GM12878 (cell line): Measurements from ENCODE around the gene GAREM1. TPM values are rescaled to one million over a fixed set of nuclear protein-coding genes. Genes with fewer than 3 reads are reported as not detected.

Source experiments
- ATAC-seq: fragments of 200-7000 bp; cut with Tn5 transposase; 3 replicates; pipeline ENCODE4 v1.9.1; 2020; ENCODE audit warnings: mild to moderate bottlenecking, moderate library complexity
- BruUV-seq: library from RNA; stranded (reverse); fragments of 400-500 nt; replicated peaks from 2 replicates; lab custom pipeline; 2021; lab: Mats Ljungman, UMichigan
- CTCF ChIA-PET: fragments of 300-600 bp; sonication (Branson Sonifier 250); formaldehyde crosslinking; extraction: SDS; loops from one replicate; lab custom pipeline; 2021; ENCODE audit warnings: inconsistent platforms; lab: Yijun Ruan, JAX
- POLR2A ChIA-PET: fragments of 350-600 bp; formaldehyde crosslinking; extraction: SDS; loops from one replicate; lab custom pipeline; 2021; ENCODE audit warnings: inconsistent platforms; lab: Charles Lee
- RAD21 ChIA-PET: fragments of 300-600 bp; sonication (Branson Sonifier 250); formaldehyde crosslinking; loops from one replicate; lab custom pipeline; 2023; ENCODE audit warnings: antibody characterized with exemption; ENCODE audit not compliant: unreplicated experiment; lab: Charles Lee
- SMC1A ChIA-PET: fragments of 300-600 bp; sonication (Branson Sonifier 250); formaldehyde crosslinking; loops from one replicate; lab custom pipeline; 2023; ENCODE audit not compliant: unreplicated experiment, uncharacterized antibody; lab: Charles Lee
- DNase-seq: peaks from one replicate; pipeline ENCODE4 v3.0.0-alpha.2; 2011; ENCODE audit warnings: low read depth, low spot score
- FAIRE-seq: peaks from 3 replicates; lab custom pipeline; 2011; peaks lifted over from hg19 to GRCh38; lab: Jason Lieb, UNC
- H2AFZ ChIP-seq: 2 replicates; pipeline ENCODE4 v1.6.0; 2011; ENCODE audit warnings: low read depth, low read length, control low read depth; ENCODE audit not compliant: control insufficient read depth
- H3K27ac ChIP-seq: 2 replicates; pipeline ENCODE4 v1.5.1; 2011; ENCODE audit warnings: control low read depth; ENCODE audit not compliant: control insufficient read depth, insufficient read depth
- H3K27me3 ChIP-seq, 2 experiments: replicated peaks in 1 of 2; 2 replicates each; pipeline versions ENCODE4 v1.6.0 to v1.6.1; 2011; ENCODE audit warnings: low read length in 1 of 2; ENCODE audit not compliant: control insufficient read depth in 2 of 2, insufficient read depth in 2 of 2
- H3K36me3 ChIP-seq, 2 experiments: 2 replicates each; pipeline ENCODE4 v1.5.1; 2011; ENCODE audit warnings: low read length in 1 of 2; ENCODE audit not compliant: control insufficient read depth in 2 of 2, insufficient read depth in 2 of 2
- H3K4me1 ChIP-seq: 2 replicates; pipeline ENCODE4 v1.6.1; 2011; ENCODE audit warnings: mild to moderate bottlenecking, low read length, moderate library complexity, mixed read lengths; ENCODE audit not compliant: control insufficient read depth, insufficient read depth
- H3K4me2 ChIP-seq: 2 replicates; pipeline ENCODE4 v1.6.0; 2011; ENCODE audit warnings: control low read depth; ENCODE audit not compliant: control insufficient read depth, insufficient read depth
- H3K4me3 ChIP-seq: fragments of 200-600 bp; sonication (generic); 2 replicates; pipeline ENCODE4 v1.5.1; 2016
- H3K79me2 ChIP-seq: 2 replicates; pipeline ENCODE4 v1.6.0; 2011; ENCODE audit warnings: low read length; ENCODE audit not compliant: control insufficient read depth, insufficient read depth
- H3K9ac ChIP-seq: 2 replicates; pipeline ENCODE4 v1.8.0; 2011; ENCODE audit warnings: low read length, control low read depth, mixed read lengths; ENCODE audit not compliant: control insufficient read depth, insufficient read depth
- H3K9me3 ChIP-seq: replicated peaks from 3 replicates; pipeline ENCODE4 v1.5.1; 2011; ENCODE audit warnings: mild to moderate bottlenecking, low read length; ENCODE audit not compliant: control insufficient read depth, insufficient read depth
- H4K20me1 ChIP-seq: 2 replicates; pipeline ENCODE4 v1.6.0; 2011; ENCODE audit not compliant: control insufficient read depth, insufficient read depth
- BACH1 ChIP-seq: fragments of 450-650 bp; IDR thresholded peaks from 2 replicates; pipeline ENCODE4 v1.6.1; 2017; ENCODE audit warnings: mild to moderate bottlenecking, borderline replicate concordance
- BHLHE40 ChIP-seq, 2 experiments: fragments of 450-650 bp in 1 of 2; IDR thresholded peaks; 2 replicates each; pipeline ENCODE4 v1.6.1; 2011 to 2017; ENCODE audit warnings: low read depth in 2 of 2, borderline replicate concordance in 1 of 2, improper control_type of control experiment in 1 of 2, low read length in 1 of 2, mild to moderate bottlenecking in 1 of 2
- BMI1 ChIP-seq: fragments of 450-650 bp; IDR thresholded peaks from 2 replicates; pipeline ENCODE4 v1.6.1; 2016; ENCODE audit warnings: mild to moderate bottlenecking, moderate library complexity, borderline replicate concordance
- ESRRA ChIP-seq: IDR thresholded peaks from 2 replicates; pipeline ENCODE4 v1.6.1; 2012; ENCODE audit warnings: mild to moderate bottlenecking, low read length, improper control_type of control experiment
- HCFC1 ChIP-seq: fragments of 150-350 bp; IDR thresholded peaks from 2 replicates; pipeline ENCODE4 v1.6.1; 2014; ENCODE audit warnings: low read length
- KDM1A ChIP-seq: fragments of 200-600 bp; sonication (generic); IDR thresholded peaks from 2 replicates; pipeline ENCODE4 v1.6.1; 2016; ENCODE audit warnings: borderline replicate concordance
- NR2C1 ChIP-seq: fragments of 450-650 bp; IDR thresholded peaks from 2 replicates; pipeline ENCODE4 v1.6.1; 2017; ENCODE audit warnings: antibody characterized with exemption, mild to moderate bottlenecking, moderate library complexity
- NRF1 ChIP-seq: conservative IDR thresholded peaks from 2 replicates; pipeline ENCODE4 v1.6.1; 2011; ENCODE audit warnings: mild to moderate bottlenecking, low read depth, low read length, improper control_type of control experiment
- SREBF1 ChIP-seq: IDR thresholded peaks from 2 replicates; pipeline ENCODE4 v1.6.1; 2012; ENCODE audit warnings: mild to moderate bottlenecking, low read length
- WGBS: methylation state at CpG from one replicate; pipeline ENCODE4 v1.1.6; 2016; ENCODE audit warnings: low lambda C conversion rate; ENCODE audit not compliant: insufficient replicate concordance, insufficient coverage; ENCODE audit errors: missing lambda C conversion rate; 5-methylcytosine and 5-hydroxymethylcytosine counted together
- in situ Hi-C: fragments of 300-500 bp; cut with MboI; formaldehyde crosslinking; loops from 9 replicates; pipeline ENCODE4 v1.14.3; 2018; ENCODE audit warnings: mixed read lengths
- intact Hi-C: fragments of 100-400 bp; cut with micrococcal nuclease; formaldehyde crosslinking; loops from one replicate; pipeline ENCODE4 v1.14.2; 2022; ENCODE audit not compliant: unreplicated experiment
- polyA plus RNA-seq, 11 experiments: library from polyadenylated mRNA; depleted of rRNA in 4 of 11; unstranded in 6 of 11; stranded (reverse) in 5 of 11; fragments of >200 nt; fragmentation: Nextera tagmentation in 4 of 11; fragmentation: Illumina TruSeq in 1 of 11; extraction: Ambion mirVana in 4 of 11; extraction: Trizol in 1 of 11; gene quantifications; 1 replicate in 1 of 11; 2 replicates in 10 of 11; pipeline versions ENCODE4 v1.2.1 to v1.2.3, GENCODE V29; 2011 to 2016; ENCODE audit warnings: inconsistent platforms in 2 of 11, missing spikeins in 2 of 11, low read depth in 1 of 11
- total RNA-seq, 4 experiments: library from RNA; depleted of rRNA in 3 of 4; stranded (reverse); fragments of >200 nt in 3 of 4; fragmentation: Illumina TruSeq in 1 of 4; extraction: Trizol in 1 of 4; gene quantifications; 2 replicates each; pipeline versions ENCODE4 v1.2.1 to v1.2.3, GENCODE V29; 2013 to 2021
- TF ChIP-seq, protein P1 (sequence below): IDR thresholded peaks from 2 replicates; pipeline ENCODE4 v1.6.1; 2012; ENCODE audit warnings: low read depth, low read length, improper control_type of control experiment
- TF ChIP-seq, protein P2 (sequence below): fragments of 450-650 bp; IDR thresholded peaks from 2 replicates; pipeline ENCODE4 v1.6.1; 2017; ENCODE audit warnings: borderline replicate concordance
- TF ChIP-seq, protein P3 (sequence below): fragments of 450-650 bp; IDR thresholded peaks from 2 replicates; pipeline ENCODE4 v1.6.1; 2017; ENCODE audit warnings: antibody characterized with exemption, mild to moderate bottlenecking, moderate library complexity

Gene GAREM1
- total and polyA plus RNA-seq, 10 of the 15 experiments (the other 5 are each of a cell fraction or from before 2014, with no cell fraction given), result 0.05 to 0.29 (median 0.05) TPM; not detected in 7

DNA sequence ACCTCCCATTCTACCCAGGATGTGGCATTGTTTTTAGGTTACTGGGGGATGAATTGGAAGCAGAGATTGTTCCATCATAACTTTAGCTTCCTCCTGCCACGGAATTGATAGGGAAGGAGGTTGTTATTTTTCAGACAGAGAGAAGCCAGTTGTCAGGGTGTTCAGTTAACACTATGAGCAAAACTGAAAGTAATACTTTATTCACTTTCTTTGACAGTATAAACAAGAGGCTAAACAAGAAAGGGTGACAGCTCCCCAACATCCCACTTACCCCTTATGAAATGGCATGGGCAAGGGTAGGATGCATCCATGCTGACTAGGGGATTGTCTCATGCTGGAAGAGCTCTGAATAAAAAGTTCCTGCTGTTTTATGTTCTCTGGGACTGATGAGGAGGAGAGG lies 36.4 kb upstream of the GAREM1 start:
- H3K27ac ChIP-seq, result no peak overlapping the region
- no peaks in the 10 kb centered on the region for H3K79me2 ChIP-seq
- H3K4me1 ChIP-seq, result no peaks in the 10 kb centered on the region
- no peaks in the 10 kb centered on the region for H3K36me3 ChIP-seq
- H3K9me3 ChIP-seq, result no peaks in the 10 kb centered on the region
- WGBS, result 0% methylated on average over 1 of the region's 1 CpG
- no peak overlapping the region for H3K4me2 ChIP-seq
- RAD21 ChIA-PET, result no interaction called here
- SMC1A ChIA-PET, result no interaction called here
- FAIRE-seq (peak; percentile 77), DNase-seq (no peak), ATAC-seq (no peak)
- POLR2A ChIA-PET, result no interaction called here
- TF ChIP-seq NRF1 (no peak), BHLHE40 (IDR thresholded peaks at IDR 0.05; ENCODE audit: borderline replicate concordance in 1 of 2, low read depth in 2 of 2, low read length in 1 of 2) (no peak), BMI1 (no peak), ESRRA (no peak), NR2C1 (no peak), BACH1 (no peak), KDM1A (no peak), SREBF1 (no peak), HCFC1 (no peak)
- TF ChIP-seq, protein P1, sequence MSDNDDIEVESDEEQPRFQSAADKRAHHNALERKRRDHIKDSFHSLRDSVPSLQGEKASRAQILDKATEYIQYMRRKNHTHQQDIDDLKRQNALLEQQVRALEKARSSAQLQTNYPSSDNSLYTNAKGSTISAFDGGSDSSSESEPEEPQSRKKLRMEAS, result no peak
- TF ChIP-seq, protein P2, sequence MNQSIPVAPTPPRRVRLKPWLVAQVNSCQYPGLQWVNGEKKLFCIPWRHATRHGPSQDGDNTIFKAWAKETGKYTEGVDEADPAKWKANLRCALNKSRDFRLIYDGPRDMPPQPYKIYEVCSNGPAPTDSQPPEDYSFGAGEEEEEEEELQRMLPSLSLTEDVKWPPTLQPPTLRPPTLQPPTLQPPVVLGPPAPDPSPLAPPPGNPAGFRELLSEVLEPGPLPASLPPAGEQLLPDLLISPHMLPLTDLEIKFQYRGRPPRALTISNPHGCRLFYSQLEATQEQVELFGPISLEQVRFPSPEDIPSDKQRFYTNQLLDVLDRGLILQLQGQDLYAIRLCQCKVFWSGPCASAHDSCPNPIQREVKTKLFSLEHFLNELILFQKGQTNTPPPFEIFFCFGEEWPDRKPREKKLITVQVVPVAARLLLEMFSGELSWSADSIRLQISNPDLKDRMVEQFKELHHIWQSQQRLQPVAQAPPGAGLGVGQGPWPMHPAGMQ, result no peak
- TF ChIP-seq, protein P3, sequence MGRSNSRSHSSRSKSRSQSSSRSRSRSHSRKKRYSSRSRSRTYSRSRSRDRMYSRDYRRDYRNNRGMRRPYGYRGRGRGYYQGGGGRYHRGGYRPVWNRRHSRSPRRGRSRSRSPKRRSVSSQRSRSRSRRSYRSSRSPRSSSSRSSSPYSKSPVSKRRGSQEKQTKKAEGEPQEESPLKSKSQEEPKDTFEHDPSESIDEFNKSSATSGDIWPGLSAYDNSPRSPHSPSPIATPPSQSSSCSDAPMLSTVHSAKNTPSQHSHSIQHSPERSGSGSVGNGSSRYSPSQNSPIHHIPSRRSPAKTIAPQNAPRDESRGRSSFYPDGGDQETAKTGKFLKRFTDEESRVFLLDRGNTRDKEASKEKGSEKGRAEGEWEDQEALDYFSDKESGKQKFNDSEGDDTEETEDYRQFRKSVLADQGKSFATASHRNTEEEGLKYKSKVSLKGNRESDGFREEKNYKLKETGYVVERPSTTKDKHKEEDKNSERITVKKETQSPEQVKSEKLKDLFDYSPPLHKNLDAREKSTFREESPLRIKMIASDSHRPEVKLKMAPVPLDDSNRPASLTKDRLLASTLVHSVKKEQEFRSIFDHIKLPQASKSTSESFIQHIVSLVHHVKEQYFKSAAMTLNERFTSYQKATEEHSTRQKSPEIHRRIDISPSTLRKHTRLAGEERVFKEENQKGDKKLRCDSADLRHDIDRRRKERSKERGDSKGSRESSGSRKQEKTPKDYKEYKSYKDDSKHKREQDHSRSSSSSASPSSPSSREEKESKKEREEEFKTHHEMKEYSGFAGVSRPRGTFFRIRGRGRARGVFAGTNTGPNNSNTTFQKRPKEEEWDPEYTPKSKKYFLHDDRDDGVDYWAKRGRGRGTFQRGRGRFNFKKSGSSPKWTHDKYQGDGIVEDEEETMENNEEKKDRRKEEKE, result no peak
- in situ Hi-C loops, result no loop called here
- BruUV-seq, result no TSS peak
- H2AFZ ChIP-seq, result no peak overlapping the region
- no peaks in the 10 kb centered on the region for H3K27me3 ChIP-seq
- intact Hi-C loops, result no loop called here
- CTCF ChIA-PET, result no interaction called here
- H3K4me3 ChIP-seq, result no peak overlapping the region
- H4K20me1 ChIP-seq, result no peaks in the 10 kb centered on the region
- no peak overlapping the region for H3K9ac ChIP-seq
